Measurements from ENCODE around the gene ERF.

ERF gene

DNA sequence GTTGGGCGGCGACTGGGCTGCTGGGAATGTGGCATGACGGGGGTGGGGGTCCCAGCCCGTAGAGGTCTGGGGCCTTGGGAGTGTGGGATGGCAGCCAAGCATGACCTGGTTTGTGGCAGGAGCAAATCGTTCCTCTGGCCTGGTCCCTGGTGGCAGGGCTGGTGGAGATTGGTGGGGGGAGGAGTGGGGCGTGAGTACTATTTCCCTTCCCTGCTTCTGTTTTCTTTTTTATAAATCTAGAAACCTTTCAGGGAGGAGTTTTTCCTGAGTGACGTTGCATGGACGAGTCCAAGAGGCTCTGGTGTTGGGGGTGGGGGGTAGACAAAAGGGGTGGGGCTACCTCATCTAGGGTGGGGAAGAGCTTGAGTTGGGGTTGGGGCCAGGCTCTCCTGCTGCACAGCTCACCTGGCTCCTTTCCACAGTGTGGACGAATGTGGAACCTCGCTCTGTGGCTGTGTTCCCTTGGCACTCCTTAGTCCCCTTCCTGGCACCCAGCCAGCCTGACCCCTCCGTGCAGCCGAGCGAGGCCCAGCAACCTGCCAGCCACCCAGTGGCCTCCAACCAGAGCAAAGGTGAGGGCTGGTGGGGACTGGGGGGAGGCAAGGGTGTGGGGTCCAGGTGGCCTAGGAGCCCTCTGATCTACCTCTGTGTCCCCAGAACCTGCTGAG is 31.6 kb upstream of the ERF start:
- no peak for DNase-seq

DNA sequence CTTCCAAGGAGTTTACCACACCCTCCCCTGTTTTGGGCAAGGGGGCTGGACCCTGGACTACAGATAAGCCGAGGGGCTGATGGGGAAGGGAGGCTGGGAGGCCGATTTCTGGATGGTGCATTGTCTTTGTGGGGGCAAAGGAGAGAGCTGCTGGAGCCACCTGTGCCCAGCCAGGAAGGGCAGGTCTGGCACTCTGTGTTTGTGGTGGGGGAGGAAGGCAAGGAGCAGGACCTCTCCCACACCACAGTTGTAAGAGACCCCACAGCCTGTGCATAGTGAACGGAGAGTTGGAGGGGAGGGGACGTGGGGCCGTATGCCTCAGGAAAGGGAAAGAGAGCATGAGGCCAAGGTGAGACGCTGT is 31.0 kb upstream of the ERF start:
- no peak for DNase-seq

DNA sequence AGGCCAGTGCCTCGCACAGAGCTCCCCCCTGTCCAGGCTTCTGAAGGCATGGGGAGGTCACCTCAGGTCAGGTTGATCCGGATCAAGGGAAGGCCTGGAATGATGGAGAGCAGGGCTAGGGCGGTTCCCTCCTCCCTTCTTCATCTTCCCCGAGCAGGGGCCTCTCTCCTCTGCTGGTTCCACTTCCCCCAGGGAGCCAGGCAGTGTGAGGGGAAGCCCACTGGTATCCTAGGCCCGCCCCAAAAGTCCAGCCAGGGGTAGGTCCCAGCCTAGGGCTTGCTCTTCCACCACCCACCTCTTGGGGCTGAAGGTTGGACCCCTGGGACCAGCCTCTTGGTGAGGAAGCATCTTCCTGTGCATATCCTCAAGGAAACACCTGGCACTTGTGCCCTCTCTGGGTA is 30.6 kb upstream of the ERF start:
- DNase-seq, result no peak

DNA sequence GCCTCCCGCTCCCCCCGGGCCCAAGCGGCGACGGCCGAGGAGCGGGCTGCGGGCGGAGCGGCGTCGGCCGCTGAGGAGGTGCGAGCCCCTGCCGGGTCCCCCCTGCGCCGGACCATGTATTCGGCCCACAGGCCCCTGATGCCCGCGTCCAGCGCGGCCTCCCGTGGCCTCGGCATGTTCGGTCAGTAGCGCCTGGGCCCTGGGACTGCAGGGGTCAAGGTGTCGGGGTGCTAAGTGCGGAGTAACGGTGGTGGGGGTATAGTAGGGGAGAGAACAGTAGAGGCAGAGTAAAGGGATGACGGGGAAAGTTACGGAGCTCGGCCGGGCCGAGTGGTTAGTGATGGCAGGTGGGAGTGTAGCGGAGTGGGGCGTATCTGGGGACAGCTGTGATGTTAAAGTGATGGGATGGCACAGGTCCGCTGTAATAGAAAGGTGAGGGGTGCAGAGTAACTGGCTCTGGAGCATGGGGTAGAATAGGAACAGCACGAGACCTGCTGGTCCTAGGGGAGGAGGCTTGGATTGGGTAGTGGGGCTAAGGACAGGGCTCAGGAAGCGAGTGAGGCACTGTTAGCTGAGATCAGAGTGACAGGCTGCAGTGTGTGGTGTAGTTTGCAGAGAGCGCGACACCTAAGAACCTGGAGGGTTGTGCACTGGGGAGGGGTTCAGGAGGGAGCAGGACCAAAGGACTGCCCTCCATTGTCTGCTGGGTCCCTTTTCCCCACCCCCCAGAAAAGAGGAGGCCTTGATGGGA is 29.8 kb upstream of the ERF start:
- DNase-seq, result peak; percentile 42

DNA sequence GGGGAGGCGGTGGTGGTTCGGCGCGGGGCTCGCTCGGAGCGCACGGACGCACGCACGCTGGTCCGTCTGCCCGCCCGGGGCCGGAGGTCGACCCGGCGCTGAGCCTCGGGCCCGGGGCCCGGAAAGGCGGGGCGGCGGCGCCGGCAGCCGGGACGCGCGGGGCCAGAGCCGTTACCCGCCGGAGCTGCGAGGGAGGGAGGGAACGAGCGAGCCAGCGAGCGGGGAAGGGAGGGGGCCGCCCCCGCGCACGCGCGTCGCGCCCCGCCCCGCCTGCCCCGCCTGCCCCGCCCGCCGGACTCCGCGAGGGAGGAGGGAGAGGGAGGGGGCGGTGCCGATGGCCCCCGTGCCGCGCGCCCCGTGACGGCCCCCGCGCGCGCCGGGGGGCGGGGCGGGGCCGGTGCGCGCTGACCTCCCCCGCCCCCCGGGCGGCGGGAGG is 29.2 kb upstream of the ERF start:
- peak; percentile 64 for DNase-seq

DNA sequence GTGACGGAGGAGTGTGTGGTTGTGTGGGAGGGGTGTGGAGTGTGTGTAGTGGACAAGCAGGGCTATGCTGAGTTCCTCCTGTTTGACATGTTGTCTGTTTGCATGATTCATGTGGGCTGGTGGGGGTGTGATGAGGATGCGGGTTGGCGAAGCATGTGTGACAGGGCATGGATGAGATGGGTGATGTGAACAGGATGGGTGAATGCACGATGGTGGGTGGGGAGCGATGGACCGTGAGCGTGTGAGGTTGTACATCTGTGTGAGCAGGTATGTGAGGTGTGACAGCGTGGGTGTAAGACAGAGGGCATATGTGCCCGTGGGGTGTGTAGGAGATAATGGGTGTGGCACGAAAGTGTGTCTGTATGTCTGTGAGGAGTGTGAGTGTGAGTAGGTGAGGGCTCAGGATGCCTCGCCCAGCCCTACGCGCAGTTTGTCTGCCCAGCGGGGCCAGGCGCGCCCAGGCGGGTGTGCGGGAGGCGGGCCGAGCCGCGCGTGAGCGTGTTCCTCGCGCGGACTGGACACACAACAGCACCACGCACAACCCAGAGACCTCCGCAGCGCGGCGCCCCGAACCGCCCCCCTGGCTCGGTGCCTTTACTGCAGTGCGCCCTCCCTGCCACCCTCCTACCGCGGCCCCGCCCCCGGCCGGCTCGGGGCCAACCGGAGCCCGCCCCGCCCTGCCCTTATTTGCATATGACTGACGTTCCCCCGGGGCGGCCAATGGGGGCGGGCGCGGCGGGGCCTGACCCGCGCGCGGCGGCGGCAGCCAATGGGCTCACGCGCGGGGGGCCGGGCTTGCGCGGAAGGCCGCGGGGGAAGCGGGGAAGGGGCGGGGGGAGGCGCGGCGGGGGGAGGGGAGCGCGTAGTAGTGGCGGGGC is 28.5 kb upstream of the ERF start:
- DNase-seq, result peak; percentile 92

DNA sequence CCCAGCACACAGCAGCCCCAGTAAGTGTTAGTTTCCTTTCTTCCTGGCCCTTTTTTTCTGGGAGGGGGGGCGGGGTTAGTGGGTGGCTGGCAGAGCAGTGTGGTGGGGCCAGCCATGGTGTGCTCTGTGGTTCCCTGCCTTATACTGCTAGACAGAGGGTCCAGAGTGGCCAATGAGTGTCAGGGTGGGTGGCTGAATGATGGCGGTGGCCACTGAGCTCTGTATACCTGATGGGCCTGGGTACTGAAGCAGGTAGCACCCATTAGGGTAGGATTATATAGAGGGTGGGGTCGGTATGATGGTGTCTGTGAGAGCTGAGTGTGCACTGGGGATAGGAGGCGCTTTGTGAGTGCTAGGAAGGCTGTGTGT is 27.9 kb upstream of the ERF start:
- DNase-seq, result no peak

DNA sequence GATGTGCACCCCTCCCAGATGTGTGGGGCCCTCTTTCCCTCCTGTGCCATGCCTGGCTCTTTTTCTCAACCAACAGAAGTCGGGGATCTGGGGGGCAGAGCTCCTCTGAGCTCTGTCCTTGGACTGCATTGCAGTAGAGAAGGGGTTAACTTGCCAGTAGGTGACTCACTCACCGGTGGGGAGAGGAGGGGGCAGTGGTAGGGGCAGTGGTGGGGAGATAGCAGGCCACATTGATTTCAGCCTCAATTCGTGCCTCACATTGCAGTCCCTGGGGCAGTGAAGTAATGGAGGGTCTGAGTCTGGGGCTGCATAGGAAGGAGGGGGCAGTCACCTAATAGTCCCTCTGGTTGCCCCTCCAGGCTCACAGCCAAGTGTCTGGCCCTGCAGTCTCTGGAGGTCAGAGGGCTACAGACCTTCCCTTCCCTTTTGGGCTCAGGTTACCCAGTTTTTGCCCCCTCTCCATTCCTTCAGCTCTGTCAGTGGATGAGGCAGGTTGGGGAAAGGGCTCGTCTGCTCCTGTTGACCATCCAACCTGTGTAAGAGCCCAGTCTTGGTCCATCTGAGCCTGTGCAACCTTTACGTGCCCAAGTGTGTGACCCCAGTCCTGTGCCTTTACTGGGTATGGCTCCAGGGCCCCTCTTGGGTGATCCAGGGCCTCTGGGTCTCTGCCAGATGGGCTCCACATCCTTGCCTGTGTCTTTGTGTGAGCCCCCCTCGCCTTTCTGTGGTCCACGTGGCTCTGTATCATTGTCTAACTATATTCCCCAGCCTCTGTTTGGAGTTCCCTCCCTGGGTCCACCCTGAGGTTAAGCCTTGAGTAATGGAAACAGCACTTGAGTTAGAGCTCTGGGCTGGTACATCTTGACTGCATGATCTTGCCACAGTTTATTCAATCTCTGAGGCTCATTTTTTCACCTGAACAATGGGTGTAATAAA is 27.2 kb upstream of the ERF start:
- peak; percentile 54 for DNase-seq

DNA sequence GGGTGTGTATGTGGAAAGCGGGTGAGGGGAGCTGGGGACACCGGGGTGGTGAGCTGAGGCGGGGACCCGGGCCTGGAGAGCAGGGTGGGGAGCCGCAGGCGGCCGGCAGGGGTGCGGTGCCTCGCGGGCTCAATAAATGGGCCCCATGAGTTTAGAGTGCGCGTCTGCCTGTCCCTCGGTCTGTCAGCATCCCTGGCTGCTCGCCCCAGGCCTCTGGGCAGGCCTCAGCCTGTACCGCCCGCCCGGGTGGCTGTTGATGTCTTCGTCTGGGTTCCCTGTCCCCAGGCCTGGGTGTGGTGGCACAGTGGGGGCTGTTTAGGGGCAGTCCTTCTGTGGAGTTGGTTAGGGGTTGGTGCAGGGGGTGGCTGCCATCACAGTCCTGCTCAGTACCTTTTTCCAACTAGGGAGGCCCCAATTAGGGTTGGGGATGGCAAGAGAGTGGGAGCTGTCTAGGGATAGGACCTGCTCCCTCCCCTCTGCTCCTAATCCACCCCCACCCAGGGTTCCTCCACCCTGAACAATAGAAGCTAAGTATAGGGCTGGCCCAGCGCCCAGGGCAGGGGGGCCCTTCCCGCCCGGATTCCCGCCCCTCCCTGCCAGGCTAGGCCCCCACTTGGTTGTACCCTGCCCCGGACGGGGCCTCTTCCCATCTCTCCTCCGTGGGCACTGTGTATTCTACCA is 26.4 kb upstream of the ERF start:
- peak; percentile 77 for DNase-seq

DNA sequence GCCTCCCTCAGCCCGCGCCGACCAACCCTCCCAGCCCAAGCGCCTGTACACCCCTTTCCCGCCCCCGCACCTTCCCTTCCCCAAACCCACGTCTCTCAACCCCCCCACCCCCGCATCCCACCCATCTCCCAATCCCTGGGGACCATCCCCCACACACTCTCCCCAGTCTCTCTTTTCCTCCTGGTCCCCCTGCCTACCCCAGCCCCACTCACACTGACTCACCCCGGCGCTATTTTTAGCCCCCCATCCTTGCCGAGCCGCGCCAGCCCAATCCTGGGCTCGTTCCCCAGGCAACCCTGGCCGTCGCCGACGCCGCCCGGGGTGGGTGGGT is 25.9 kb upstream of the ERF start:
- no peak for DNase-seq

DNA sequence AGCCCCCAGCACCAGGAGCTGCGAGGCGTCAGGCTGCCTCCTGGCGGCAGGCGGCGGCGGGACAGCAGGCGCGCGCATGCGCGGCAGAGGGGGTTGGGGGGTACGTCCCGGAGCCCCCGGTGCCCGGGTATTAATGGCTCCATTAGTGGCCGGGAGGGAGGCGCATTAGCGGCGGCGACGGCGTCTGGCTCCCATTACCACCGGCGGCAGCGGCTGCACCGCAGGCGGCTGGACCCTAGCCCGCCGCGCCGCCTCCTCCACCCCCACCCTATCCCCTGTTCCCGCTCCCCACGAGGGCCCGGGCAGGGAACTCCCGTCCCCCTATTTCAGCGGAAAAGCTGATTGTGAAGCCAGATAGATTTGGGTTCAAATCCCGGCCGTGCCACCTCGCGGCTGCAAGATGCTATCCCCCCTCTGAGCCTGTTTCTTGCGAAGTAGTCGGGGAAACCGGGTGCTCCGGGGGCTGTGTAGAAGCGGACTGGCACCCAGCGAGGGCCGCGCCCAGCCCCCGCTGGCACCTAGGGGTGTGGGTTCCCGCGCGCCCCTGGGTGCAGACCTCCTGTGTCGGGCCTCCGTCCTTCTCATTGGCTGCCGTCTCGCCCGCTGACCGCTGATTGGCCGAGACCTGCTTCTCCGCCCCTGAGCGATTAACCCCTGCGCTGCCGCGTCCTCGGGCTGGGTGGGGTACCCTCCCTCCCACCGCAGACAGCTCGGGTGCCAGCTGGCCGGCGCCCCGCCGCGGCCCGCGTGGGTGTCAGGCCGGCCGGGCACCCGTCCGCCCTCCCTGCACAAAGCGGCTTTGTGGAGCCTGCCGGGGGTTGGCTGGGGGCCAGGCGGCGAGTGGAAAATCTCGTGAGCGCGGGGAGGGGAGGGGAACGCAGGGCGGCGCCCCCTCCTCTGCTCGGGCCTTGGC is 25.2 kb upstream of the ERF start:
- peak; percentile 94 for DNase-seq

DNA sequence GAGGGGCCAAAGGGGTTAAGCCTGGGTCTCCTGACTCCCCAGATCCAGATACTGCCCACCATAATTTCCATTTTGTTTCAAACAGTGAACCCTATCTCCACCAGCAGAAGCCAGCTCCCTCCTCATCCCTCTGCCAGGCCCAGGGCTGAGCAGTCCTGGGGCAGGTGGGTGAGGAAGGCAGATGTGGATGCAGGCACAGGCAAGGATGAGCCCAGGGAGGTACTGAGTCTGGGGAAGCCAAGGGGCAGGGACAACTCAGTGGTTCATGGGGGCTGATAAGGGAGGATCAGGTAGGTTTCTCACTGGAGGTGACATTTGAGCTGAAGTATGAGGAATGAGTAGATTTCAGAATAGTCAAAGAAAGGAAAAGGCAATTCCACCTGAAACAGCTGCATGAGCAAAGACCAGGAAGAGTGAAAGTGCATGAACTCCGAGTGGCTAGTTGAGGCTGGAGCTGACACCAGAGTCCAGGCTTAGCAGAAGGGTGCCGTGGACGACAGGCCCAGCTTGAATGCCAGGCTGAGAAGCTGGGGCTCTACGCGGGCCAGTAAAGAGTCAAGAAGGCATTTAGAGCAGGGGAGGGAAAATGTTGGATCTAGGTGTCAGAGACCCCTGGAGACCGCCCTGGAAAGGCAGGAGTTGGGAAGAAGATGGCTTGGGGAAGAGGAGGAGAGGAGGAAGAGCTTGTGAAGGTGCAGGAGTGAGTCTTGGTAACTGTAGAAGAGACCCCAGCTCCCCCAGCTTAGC is 24.4 kb upstream of the ERF start:
- no peak for DNase-seq

DNA sequence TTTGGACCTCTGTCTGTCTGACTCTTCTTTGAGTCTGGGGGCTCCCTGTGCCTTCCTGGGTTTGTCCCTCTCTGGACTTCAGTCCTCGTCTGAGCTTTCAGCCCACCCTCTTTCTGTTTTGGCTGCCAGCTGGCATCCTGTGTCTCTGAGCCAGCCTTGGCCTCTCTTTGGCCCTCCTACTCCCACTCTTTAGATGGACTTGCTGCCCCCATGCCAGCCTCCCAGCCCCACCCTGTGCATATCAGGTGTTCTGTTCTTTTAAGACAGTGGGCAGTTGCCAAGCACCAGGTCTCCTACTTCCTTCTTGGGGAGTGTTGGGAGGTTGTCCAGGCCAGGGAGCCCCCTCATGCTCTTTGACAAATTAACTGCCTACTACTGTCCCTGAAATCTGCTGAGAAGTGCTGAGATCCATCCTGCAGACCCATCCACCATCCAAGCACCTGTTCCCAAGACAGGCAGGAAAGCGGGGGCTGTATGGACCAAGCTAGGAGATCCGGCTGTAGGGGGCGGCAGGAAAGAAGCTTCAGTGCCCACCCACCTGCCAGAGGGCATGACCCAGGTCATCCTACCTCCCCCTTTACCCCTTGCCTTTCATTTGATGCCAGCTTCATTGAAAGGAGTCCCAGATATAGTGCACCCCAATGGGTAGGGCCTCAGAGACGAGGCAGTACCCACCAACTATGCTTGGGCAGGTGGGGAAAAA is 23.7 kb upstream of the ERF start:
- DNase-seq, result no peak

DNA sequence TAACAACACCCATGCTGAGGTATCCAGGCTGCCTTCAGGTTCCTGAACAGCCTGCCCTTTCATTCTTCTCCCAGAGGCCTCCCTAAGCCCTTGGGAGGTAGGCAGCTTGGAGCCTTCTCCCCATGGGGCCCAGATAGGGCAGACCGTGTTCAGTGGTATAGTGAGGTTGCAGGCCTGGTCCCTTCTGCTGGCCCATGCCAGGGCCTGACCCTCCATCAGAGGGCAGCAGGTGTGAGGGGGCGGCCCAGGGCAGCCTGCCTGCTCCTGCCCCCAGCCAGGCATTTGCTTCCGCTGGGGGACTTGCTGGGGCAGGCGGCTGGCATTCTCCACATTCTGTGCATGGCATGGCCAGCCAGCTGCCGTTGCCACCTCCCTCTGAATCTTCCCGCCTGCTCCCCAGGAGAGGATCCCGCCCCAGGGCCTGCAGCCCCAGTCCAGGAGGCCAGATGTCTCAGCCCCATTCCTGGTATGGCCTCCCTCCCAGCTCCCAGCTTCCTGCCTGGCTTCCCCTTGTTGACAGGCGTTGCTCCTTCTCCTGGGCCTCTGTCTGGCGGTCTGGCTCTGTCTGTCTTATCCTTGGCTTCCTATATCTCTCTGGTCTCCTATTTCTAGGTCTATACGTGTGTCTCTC is 23.0 kb upstream of the ERF start:
- DNase-seq, result peak; percentile 64

DNA sequence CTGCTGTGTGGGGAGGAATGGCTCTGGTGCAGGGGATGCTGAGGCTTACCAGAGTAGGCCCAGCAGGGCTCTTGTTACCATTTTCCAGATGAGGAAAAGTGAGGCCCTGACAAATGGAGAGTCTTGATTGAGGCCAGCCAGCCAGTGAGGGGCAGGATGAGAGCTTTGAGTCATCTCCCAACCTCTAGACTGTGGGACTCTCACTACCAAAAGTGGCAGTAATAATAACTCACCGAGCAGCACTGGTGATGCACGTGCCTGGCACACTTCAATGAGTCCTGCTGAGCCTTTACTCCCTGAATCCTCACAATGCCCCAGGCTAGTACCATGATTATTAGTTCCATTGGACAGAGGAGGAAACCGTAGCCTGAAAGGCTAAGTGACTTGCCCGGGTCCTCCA is 21.9 kb upstream of the ERF start:
- no peak for DNase-seq

DNA sequence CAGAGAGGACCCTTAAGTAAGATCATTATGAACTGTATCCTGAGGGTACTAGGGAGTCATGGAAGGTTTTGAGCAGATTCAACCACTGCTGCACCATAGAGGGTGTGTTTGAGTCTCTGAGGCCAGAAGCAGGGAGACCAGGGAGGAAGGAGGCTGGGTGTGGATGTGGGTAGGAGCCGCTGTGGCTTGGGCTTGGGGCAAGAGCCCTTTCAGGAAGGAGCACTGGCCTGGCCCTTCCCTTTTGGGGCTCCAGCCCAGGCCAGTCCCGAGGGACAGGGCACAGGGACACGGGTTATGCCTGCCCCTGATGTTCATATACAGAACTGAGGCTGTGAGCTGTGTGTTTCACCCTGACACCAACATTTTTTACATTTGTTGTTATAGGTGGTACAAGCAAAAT is 21.4 kb upstream of the ERF start:
- no peak for DNase-seq

DNA sequence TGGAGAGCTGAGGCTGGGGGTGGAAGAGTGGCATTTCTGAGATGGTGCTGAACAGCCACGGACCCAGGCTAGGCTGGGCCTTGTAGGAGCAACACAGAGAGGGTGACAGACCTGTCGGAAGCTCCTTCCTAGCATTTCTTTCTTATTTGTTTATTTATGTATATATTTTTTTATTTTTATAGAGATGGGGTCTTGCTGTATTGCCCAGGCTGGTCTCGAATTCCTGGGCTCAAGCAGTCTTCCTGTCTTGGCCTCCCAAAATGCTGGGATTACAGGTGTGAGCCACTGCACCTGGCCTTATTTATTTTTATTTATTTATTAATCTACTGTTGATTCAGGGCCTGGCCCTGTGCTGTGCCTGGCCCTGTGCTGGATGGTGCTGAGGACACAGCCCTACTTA is 20.6 kb upstream of the ERF start:
- no peak for DNase-seq

DNA sequence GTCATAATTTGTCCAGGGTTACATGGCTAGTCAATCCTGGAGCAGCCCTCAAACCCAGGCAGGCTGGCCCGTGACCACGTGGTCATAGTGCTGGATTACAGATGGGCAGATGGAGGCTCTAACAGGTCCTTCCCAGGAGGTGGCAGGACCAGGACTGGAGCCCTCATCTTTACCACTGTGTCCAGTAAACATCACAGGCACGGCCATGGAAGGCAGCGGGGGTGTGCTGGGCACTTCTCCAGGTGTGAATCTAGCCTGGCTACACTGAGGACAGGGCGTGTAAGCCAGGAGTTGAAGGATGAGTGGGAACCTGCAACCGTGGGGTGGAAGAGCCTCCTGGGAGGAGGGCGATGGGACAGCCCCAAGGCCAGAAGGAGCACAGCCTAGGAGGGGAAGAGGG is 20.2 kb upstream of the ERF start:
- DNase-seq, result no peak

DNA sequence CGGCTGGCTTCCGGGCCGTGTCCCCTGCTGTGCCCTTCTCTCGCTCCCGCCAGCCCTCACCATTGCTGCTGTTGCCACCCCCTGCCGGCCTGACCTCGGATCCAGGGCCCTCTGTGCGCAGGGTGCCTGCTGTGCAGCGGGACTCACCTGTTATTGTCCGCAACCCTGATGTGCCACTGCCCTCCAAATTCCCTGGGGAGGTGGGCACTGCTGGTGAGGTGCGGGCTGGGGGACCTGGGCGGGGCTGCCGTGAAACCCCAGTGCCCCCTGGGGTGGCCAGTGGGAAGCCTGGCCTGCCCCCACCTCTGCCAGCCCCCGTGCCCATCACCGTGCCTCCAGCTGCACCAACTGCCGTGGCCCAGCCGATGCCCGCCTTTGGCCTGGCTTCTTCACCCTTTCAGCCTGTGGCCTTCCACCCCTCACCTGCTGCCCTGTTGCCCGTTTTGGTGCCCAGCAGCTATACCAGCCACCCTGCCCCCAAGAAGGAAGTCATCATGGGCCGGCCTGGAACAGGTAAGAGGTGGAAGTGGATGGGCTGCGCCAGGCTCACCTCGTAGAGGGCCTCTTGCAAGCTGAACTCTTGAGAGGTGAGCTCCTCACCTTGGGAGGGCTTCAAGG is 19.2 kb upstream of the ERF start:
- DNase-seq, result no peak
